ENCODE measurements around the gene ZDHHC14. TPM values are rescaled to one million over a fixed set of nuclear protein-coding genes. Genes with fewer than 3 reads are reported as not detected.
"Not testable (repeated sequence)": the region's sequence is repeated elsewhere in the genome, so short reads cannot be mapped to it uniquely, and the experiment has no call there.

Gene ZDHHC14
- total RNA-seq, 4 donors from 2014 or later = 6.2 to 20.6 (median 15.1) TPM

DNA sequence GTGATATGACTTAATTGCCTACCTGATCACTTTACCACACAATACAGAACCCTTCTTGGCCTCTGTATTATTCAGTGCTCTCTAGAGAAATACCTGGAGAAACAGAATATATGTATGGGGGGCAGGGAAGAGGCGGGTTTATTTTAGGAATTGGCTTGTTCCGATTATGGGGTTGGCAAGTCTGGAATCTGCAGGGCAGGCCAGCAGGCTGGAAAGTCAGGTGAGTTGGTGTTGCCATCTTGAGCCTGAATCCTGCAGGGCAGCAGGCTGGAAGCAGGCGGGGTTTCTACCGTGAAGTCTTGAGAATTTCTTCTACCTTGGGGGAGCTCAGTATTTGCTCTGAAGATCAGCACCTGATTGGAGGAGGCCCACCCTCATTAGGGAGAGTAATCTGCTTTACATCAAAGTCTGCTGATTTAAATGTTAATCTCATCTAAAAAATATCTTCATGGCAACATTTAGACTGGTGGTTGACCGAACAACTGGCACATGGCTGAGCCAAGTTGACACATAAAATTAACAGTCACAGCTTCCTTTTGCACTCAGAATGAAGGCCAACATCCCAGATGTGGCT is 193.9 kb downstream of the ZDHHC14 start:
- Histone ChIP-seq H3K27me3 (no peaks in the 10 kb centered on the region), H3K36me3 (no peaks in the 10 kb centered on the region), H3K4me3 (replicated peaks in 1 of 3) (no peak overlapping the region), H3K4me1 (no peaks in the 10 kb centered on the region), H3K27ac (no peak overlapping the region), H3K9me3 (no peaks in the 10 kb centered on the region)
- DNase-seq = no peak
- intact Hi-C loops (cut with DNase I) = no loop called here
- 94 to 95% methylated on average over 5 of the region's 5 CpGs for WGBS, 2 donors
- TF ChIP-seq, protein P1, sequence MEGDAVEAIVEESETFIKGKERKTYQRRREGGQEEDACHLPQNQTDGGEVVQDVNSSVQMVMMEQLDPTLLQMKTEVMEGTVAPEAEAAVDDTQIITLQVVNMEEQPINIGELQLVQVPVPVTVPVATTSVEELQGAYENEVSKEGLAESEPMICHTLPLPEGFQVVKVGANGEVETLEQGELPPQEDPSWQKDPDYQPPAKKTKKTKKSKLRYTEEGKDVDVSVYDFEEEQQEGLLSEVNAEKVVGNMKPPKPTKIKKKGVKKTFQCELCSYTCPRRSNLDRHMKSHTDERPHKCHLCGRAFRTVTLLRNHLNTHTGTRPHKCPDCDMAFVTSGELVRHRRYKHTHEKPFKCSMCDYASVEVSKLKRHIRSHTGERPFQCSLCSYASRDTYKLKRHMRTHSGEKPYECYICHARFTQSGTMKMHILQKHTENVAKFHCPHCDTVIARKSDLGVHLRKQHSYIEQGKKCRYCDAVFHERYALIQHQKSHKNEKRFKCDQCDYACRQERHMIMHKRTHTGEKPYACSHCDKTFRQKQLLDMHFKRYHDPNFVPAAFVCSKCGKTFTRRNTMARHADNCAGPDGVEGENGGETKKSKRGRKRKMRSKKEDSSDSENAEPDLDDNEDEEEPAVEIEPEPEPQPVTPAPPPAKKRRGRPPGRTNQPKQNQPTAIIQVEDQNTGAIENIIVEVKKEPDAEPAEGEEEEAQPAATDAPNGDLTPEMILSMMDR (IDR thresholded peaks at IDR 0.05) = no peak
- no peak for TF ChIP-seq POLR2A (IDR thresholded peaks at IDR 0.05)

DNA sequence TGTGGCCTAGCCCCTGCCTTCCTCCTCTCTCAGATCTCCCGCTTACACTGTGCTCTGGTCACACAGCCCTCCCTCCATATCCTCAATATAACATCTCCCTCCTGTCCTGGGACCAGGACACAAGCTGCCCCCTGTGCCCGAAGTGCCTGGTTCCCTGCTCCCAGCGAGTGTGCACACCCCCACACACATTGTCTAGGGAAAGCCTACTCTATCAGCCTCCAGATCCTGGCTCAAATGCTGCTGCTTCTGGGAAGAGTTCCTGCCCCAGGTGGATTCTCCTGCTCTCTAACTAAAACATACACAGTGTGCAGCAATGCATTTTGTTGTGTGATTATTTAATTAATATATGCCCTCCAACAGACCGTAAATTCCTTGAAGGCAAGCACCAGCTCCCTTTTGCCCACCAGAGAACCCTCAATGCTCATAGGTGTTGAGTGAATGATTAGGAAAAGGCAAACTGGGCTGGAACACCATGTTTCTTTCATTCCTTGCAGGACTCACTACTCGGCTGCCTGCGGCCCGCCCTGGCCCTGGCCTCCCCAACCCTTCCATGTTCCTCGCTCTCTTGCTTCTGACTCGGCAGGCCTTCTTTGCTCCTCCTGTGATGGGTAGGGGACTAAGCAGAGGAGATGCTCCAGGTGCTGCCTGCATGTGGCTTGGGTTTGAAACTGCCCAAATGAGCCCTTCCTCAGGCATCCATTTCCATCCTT is 194.6 kb downstream of the ZDHHC14 start:
- Histone ChIP-seq H3K36me3 (no peaks in the 10 kb centered on the region), H3K4me3 (replicated peaks in 1 of 3) (no peak overlapping the region), H3K27me3 (no peaks in the 10 kb centered on the region), H3K4me1 (no peaks in the 10 kb centered on the region), H3K27ac (no peak overlapping the region), H3K9me3 (no peaks in the 10 kb centered on the region)
- WGBS, 2 donors = 89 to 93% methylated on average over 9 of the region's 9 CpGs
- intact Hi-C loops (cut with DNase I) = no loop called here
- no peak for DNase-seq
- TF ChIP-seq, protein P1 (IDR thresholded peaks at IDR 0.05) = no peak
- TF ChIP-seq POLR2A (IDR thresholded peaks at IDR 0.05) = no peak

DNA sequence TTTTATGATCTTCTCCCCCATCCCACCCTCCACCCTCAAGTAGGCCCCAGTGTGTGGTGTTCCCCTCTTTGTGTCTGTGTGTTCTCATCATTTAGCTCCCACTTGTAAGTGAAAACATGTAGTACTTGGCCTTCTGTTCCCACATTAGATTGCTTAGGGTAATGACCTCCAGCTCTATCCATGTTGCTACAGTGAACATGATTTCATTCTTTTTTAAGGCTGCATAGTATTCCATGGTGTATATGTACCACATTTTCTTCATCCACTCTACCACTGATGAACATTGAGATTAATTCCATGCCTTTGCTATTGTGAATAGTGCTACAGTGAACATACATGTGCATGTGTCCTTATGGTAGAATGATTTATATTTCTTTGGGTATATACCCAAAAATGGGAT is 196.0 kb downstream of the ZDHHC14 start:
- H3K4me3 ChIP-seq (replicated peaks in 1 of 3); H3K9me3 ChIP-seq; intact Hi-C loops (cut with DNase I); H3K4me1 ChIP-seq; DNase-seq; H3K27me3 ChIP-seq; H3K27ac ChIP-seq; H3K36me3 ChIP-seq: not testable (repeated sequence)

DNA sequence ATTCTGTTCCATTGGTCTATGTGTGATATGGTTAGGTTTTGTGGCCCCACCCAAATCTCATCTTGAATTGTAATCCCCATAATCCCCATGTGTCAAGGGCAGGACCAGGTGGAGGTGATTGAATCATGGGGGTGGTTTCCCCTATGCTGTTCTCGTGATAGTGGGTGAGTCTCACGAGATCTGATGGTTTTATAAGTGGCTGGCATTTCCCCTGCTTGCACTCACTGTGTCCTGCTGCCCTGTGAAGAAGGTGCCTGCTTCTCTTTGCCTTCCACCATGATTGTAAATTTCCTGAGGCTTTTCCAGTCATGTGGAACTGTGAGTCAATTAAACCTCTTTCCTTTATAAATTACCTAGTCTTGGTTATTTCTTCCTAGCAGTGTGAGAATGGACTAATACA is 197.5 kb downstream of the ZDHHC14 start:
- 83 to 100% methylated on average over 2 of the region's 2 CpGs for WGBS, 2 donors
- H3K27me3 ChIP-seq; H3K27ac ChIP-seq; H3K36me3 ChIP-seq; intact Hi-C loops (cut with DNase I); H3K4me1 ChIP-seq; H3K4me3 ChIP-seq (replicated peaks in 1 of 3); H3K9me3 ChIP-seq; DNase-seq: not testable (repeated sequence)

DNA sequence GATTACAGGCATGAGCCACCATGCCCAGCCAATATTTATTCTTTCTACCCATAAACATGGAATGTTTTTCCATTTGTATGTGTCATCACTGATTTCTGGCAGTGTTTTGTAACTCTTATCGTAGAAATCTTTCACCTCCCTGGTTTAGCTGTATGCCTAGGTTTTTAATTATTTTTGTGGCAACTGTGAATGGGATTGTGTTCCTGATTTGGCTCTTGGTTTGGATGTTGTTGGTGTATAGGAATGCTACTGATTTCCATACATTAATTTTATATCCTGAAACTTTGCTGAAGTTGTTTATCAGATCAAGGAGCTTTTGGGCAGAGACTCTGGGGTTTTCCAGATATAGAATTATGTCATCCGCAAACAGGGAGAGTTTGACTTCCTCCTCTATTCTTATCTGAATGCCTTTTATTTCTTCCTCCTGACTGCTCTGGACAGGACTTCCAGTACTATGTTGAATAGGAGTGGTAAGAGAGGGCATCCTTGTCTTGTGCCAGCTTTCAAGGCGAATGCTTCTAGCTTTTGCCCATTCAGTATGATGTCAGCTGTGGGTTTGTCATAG is 198.6 kb downstream of the ZDHHC14 start:
- Histone ChIP-seq H3K4me1 (no peaks in the 10 kb centered on the region), H3K27me3 (no peaks in the 10 kb centered on the region), H3K4me3 (replicated peaks in 1 of 3) (no peak overlapping the region), H3K27ac (peak overlapping the region in 1 of 3 donors; percentile 5), H3K9me3 (no peaks in the 10 kb centered on the region), H3K36me3 (no peaks in the 10 kb centered on the region)
- DNase-seq = no peak
- no peak for TF ChIP-seq POLR2A (IDR thresholded peaks at IDR 0.05)
- TF ChIP-seq, protein P1 (IDR thresholded peaks at IDR 0.05) = no peak
- WGBS, 2 donors = 76 to 82% methylated on average over 3 of the region's 3 CpGs
- intact Hi-C loops (cut with DNase I) = no loop called here

DNA sequence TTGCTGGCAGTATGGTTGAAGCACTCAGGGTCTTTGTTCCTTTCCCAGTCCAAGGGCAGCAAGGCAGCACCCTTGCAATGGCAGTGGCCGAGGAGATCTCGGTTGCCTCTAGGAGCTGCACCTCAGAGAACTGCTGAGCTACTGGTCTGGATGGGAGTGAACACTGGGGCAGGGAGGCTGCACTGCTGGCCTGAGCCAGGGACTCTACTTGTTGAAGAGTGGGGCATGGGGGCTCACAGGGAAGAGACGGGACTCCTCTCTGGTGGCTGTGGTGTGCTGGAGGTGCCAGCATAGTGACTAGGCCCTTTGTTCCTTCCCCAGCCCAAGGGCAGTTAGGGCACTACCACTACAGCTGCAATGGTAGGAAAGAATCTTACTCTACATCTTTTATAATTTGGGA is 203.0 kb downstream of the ZDHHC14 start:
- Histone ChIP-seq H3K4me3 (replicated peaks in 1 of 3) (no peak overlapping the region), H3K27me3 (no peaks in the 10 kb centered on the region), H3K27ac (no peak overlapping the region), H3K4me1 (no peaks in the 10 kb centered on the region), H3K9me3 (no peaks in the 10 kb centered on the region), H3K36me3 (no peaks in the 10 kb centered on the region)
- no peak for DNase-seq
- intact Hi-C loops (cut with DNase I) = no loop called here
- WGBS, 2 donors = 100% methylated on average over 3 of the region's 3 CpGs
- TF ChIP-seq, protein P1 (IDR thresholded peaks at IDR 0.05) = no peak
- no peak for TF ChIP-seq POLR2A (IDR thresholded peaks at IDR 0.05)

All from thyroid gland (tissue), 4 donors.